Panc1 (cell line): Measurements from ENCODE around the gene ADAMTS18.

Experiments used
- TF ChIP-seq, protein P1 (sequence below): fragments of 450-650 bp; IDR thresholded peaks from 2 replicates; pipeline ENCODE4 v1.5.1; 2017; ENCODE audit warnings: mild to moderate bottlenecking
- TF ChIP-seq, protein P2 (sequence below), 2 experiments: IDR thresholded peaks; 2 replicates each; pipeline ENCODE4 v1.6.1; 2011 to 2012; ENCODE audit warnings: low read depth in 2 of 2, control low read depth in 1 of 2, low read length in 1 of 2, mild to moderate bottlenecking in 1 of 2, moderate library complexity in 1 of 2; ENCODE audit not compliant: insufficient read depth in 1 of 2

DNA sequence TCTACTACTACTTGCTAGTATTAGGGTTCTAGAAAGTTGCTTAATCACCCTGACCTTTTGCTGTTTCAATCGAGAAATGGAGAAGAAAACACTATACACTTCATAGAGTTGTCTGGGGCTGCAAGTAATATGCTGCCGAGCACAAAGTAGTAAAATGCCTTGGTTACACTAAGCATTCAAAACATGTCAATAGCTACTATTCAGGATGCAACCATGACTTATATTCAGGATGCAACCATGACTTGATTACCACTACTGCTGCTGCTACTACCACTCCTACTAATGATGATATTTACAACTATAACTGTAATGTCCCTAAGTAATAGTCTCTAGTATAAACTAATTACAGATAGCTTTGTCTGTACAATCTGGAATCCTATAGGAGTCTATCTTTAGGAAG, 35.3 kb downstream of the ADAMTS18 start:
- TF ChIP-seq, protein P1, sequence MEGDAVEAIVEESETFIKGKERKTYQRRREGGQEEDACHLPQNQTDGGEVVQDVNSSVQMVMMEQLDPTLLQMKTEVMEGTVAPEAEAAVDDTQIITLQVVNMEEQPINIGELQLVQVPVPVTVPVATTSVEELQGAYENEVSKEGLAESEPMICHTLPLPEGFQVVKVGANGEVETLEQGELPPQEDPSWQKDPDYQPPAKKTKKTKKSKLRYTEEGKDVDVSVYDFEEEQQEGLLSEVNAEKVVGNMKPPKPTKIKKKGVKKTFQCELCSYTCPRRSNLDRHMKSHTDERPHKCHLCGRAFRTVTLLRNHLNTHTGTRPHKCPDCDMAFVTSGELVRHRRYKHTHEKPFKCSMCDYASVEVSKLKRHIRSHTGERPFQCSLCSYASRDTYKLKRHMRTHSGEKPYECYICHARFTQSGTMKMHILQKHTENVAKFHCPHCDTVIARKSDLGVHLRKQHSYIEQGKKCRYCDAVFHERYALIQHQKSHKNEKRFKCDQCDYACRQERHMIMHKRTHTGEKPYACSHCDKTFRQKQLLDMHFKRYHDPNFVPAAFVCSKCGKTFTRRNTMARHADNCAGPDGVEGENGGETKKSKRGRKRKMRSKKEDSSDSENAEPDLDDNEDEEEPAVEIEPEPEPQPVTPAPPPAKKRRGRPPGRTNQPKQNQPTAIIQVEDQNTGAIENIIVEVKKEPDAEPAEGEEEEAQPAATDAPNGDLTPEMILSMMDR = no peak
- TF ChIP-seq, protein P2, sequence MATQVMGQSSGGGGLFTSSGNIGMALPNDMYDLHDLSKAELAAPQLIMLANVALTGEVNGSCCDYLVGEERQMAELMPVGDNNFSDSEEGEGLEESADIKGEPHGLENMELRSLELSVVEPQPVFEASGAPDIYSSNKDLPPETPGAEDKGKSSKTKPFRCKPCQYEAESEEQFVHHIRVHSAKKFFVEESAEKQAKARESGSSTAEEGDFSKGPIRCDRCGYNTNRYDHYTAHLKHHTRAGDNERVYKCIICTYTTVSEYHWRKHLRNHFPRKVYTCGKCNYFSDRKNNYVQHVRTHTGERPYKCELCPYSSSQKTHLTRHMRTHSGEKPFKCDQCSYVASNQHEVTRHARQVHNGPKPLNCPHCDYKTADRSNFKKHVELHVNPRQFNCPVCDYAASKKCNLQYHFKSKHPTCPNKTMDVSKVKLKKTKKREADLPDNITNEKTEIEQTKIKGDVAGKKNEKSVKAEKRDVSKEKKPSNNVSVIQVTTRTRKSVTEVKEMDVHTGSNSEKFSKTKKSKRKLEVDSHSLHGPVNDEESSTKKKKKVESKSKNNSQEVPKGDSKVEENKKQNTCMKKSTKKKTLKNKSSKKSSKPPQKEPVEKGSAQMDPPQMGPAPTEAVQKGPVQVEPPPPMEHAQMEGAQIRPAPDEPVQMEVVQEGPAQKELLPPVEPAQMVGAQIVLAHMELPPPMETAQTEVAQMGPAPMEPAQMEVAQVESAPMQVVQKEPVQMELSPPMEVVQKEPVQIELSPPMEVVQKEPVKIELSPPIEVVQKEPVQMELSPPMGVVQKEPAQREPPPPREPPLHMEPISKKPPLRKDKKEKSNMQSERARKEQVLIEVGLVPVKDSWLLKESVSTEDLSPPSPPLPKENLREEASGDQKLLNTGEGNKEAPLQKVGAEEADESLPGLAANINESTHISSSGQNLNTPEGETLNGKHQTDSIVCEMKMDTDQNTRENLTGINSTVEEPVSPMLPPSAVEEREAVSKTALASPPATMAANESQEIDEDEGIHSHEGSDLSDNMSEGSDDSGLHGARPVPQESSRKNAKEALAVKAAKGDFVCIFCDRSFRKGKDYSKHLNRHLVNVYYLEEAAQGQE (IDR thresholded peaks at IDR 0.05; ENCODE audit: insufficient read depth in 1 of 2, low read depth in 2 of 2, low read length in 1 of 2) = no peak
